Measurements from ENCODE around the gene ENKD1. TPM values are rescaled to one million over a fixed set of nuclear protein-coding genes. Genes with fewer than 3 reads are reported as not detected.

The ENKD1 gene
- total RNA-seq, 3 donors from 2014 or later: 18.6 to 21.0 (median 20.1) TPM

DNA sequence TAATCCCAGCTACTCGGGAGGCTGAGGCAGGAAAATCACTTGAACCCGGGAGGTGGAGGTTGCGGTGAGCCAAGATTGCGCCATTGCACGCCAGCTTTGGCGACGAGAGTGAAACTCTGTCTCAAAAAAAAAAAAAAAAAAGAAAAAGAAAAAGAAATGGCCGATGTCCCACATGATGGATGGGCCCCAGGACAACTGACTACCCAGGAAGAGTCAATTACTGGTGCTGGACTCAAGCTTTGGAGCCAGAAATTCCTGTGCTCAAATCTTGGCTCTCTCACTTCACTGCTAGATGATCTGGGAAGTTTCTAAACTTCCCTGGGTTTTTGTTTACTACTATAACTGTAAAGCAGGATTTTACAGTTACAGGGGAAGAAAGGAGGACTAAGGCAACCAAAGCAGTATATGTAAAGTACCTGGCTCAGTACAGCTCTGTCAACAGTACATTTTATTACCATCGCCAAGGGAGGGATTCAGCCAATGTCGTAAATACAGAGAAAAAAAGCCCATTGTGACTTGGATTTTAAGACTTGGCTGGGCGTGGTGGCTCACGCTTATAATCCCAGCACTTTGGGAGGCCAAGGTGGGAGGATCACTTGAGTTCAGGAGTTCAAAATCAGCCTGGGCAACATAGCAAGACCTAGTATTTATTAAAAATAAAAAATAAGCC, 11.9 kb upstream of the ENKD1 start:
- no peak overlapping the region for H3K4me3 ChIP-seq
- intact Hi-C loops (cut with DNase I; ENCODE audit: low total_unique reads): no loop called here
- peaks cover 0 to 14% of the 10 kb centered on the region in 2 donors for H3K4me1 ChIP-seq
- no peak for DNase-seq (ENCODE audit: low spot score in 2 of 2)
- H3K27me3 ChIP-seq: no peaks in the 10 kb centered on the region
- H3K36me3 ChIP-seq: no peaks in the 10 kb centered on the region
- peak overlapping the region in 1 of 2 donors; percentile 70 for H3K27ac ChIP-seq
- no peak for TF ChIP-seq POLR2A (IDR thresholded peaks at IDR 0.05)
- no peaks in the 10 kb centered on the region for H3K9me3 ChIP-seq

DNA sequence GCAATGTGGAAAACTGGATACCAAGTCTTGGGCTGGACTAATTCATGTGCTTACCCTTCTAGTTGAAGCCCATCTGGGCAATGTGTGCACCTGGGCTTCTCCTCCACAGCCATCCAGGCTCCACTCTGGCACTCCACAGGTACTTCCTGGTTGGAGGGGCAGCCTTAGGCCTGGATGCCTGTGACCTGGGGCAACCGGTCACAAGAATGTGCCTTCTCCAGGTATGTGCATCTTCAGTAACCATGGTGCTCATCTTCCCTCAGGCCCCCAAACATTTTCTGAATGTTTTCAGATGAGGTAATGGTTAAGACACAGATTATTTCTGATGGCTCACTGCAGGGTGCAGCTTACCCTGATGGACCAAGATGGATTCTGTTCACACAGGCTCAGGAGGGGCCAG, 11.2 kb upstream of the ENKD1 start:
- TF ChIP-seq POLR2A (IDR thresholded peaks at IDR 0.05) (no peak), POLR2AphosphoS5 (IDR thresholded peaks at IDR 0.05) (no peak)
- TF ChIP-seq, protein P1, sequence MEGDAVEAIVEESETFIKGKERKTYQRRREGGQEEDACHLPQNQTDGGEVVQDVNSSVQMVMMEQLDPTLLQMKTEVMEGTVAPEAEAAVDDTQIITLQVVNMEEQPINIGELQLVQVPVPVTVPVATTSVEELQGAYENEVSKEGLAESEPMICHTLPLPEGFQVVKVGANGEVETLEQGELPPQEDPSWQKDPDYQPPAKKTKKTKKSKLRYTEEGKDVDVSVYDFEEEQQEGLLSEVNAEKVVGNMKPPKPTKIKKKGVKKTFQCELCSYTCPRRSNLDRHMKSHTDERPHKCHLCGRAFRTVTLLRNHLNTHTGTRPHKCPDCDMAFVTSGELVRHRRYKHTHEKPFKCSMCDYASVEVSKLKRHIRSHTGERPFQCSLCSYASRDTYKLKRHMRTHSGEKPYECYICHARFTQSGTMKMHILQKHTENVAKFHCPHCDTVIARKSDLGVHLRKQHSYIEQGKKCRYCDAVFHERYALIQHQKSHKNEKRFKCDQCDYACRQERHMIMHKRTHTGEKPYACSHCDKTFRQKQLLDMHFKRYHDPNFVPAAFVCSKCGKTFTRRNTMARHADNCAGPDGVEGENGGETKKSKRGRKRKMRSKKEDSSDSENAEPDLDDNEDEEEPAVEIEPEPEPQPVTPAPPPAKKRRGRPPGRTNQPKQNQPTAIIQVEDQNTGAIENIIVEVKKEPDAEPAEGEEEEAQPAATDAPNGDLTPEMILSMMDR (IDR thresholded peaks at IDR 0.05): no peak
- DNase-seq (ENCODE audit: low spot score in 2 of 2): no peak
- Histone ChIP-seq H3K4me3 (no peak overlapping the region), H3K27ac (peak overlapping the region; percentile 26 to 70), H3K27me3 (no peaks in the 10 kb centered on the region), H3K9me3 (no peaks in the 10 kb centered on the region), H3K4me1 (peaks cover 0 to 18% of the 10 kb centered on the region in 2 donors), H3K36me3 (no peaks in the 10 kb centered on the region)
- intact Hi-C loops (cut with DNase I; ENCODE audit: low total_unique reads): no loop called here

DNA sequence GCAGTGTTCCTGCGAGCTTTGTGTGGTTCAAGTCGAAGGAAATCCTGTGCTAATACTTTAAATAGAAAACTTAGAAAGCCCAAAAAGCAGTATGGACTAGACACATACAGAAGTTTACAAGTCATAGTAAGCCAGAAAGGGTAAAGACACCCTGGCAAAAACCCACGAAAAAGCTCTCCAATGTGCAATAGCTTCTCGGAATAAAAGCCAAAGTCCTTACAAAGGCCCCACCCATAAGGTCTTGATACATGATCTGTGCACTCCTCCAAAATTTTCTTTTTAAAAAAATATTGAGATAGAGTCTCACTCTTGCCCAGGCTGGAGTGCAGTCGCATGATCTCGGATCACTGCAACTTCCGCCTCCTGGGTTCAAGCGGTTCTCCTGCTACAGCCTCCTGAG, 10.4 kb upstream of the ENKD1 start:
- DNase-seq (ENCODE audit: low spot score in 2 of 2): no peak
- Histone ChIP-seq H3K4me3 (no peak overlapping the region), H3K4me1 (peaks cover 0 to 18% of the 10 kb centered on the region in 2 donors), H3K27ac (peak overlapping the region; percentile 37 to 70), H3K9me3 (no peaks in the 10 kb centered on the region), H3K36me3 (no peaks in the 10 kb centered on the region), H3K27me3 (no peaks in the 10 kb centered on the region)
- TF ChIP-seq POLR2A (IDR thresholded peaks at IDR 0.05) (no peak), POLR2AphosphoS5 (IDR thresholded peaks at IDR 0.05) (no peak)
- TF ChIP-seq, protein P1 (IDR thresholded peaks at IDR 0.05): no peak
- intact Hi-C loops (cut with DNase I; ENCODE audit: low total_unique reads): no loop called here

DNA sequence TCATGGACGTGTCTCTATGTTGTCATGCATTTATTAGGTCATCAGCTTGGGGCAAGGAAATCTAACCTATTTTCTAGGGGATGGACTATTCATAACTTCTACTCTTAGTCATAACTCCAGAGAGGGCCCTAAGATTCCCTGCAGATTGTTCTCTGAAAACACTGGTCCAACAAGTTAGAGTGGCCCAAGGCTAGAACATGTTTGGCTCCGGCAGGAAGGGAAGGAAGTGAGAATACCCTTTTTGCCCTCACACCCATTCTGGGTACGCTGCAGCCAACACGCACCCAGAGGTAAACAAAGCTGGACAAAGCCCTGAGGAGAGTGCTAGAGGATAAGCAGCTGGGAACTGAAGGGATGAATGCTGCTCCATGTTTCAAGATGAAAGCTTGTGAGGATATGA, 10.0 kb upstream of the ENKD1 start:
- Histone ChIP-seq H3K4me1 (peaks cover 0 to 18% of the 10 kb centered on the region in 2 donors), H3K9me3 (no peaks in the 10 kb centered on the region), H3K4me3 (no peak overlapping the region), H3K27ac (peak overlapping the region; percentile 37 to 70), H3K36me3 (no peaks in the 10 kb centered on the region), H3K27me3 (no peaks in the 10 kb centered on the region)
- no peak for DNase-seq (ENCODE audit: low spot score in 2 of 2)
- TF ChIP-seq, protein P1 (IDR thresholded peaks at IDR 0.05): no peak
- peak in 1 of 3 donors; percentile 52 for TF ChIP-seq POLR2AphosphoS5 (IDR thresholded peaks at IDR 0.05)
- TF ChIP-seq POLR2A (IDR thresholded peaks at IDR 0.05): no peak
- intact Hi-C loops (cut with DNase I; ENCODE audit: low total_unique reads): no loop called here

DNA sequence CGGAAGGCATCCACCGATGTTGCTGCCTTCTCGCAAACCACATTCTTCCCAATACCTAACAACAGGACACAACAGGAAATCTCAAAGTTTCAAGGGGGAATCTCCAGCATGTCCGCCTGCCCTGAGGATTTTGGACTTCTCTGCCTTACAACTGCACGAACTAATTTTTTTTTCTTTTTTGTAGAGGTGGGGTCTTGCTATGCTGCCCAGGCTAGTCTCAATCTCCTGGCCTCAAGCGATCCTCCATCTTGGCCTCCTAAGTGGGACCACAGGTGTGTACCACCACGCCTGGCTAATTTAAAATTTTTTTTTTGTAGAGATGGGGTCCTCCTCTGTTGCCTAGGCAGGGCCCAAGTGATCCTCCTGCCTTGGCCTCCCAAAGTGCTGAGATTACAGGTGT, 9.4 kb upstream of the ENKD1 start:
- no peak for DNase-seq (ENCODE audit: low spot score in 2 of 2)
- no peaks in the 10 kb centered on the region for H3K27me3 ChIP-seq
- H3K9me3 ChIP-seq: no peaks in the 10 kb centered on the region
- no peak for TF ChIP-seq POLR2A (IDR thresholded peaks at IDR 0.05)
- TF ChIP-seq POLR2AphosphoS5 (IDR thresholded peaks at IDR 0.05): no peak
- H3K4me1 ChIP-seq: peaks cover 0 to 18% of the 10 kb centered on the region in 2 donors
- H3K4me3 ChIP-seq: no peak overlapping the region
- intact Hi-C loops (cut with DNase I; ENCODE audit: low total_unique reads): no loop called here
- no peaks in the 10 kb centered on the region for H3K36me3 ChIP-seq
- H3K27ac ChIP-seq: peak overlapping the region; percentile 37 to 76

DNA sequence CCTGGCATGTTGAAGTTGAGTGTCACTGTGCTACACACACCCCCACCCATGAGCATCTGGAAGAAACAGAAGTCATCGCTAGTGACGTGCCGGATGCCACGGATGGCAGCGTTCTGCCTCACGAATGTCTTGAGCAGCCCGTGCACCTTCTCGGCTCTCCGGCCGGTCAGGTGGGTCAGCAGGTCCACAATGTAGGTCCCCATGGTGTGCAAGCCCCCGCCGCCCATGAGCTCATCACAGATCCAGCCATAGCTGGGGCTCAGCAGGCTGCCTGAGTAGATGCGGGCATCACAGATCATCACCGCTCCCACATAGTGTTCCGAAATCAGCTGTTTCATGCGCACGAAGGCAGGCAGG, 9.0 kb upstream of the ENKD1 start:
- Histone ChIP-seq H3K27me3 (no peaks in the 10 kb centered on the region), H3K9me3 (no peaks in the 10 kb centered on the region), H3K4me1 (peaks cover 0 to 18% of the 10 kb centered on the region in 2 donors), H3K4me3 (no peak overlapping the region), H3K36me3 (no peaks in the 10 kb centered on the region), H3K27ac (peak overlapping the region in 1 of 2 donors; percentile 76)
- intact Hi-C loops (cut with DNase I; ENCODE audit: low total_unique reads): no loop called here
- DNase-seq (ENCODE audit: low spot score in 2 of 2): no peak
- TF ChIP-seq, protein P1 (IDR thresholded peaks at IDR 0.05): no peak
- TF ChIP-seq POLR2A (IDR thresholded peaks at IDR 0.05) (no peak), POLR2AphosphoS5 (IDR thresholded peaks at IDR 0.05) (no peak)
